HEK293 (cell line): ENCODE measurements around the gene GOLGA8K.
"Not testable (repeated sequence)": the region's sequence is repeated elsewhere in the genome, so short reads cannot be mapped to it uniquely, and the experiment has no call there.

Experiments used
- IKZF3 ChIP-seq: fragments of 450-650 bp; IDR thresholded peaks from 2 replicates; pipeline ENCODE4 v1.5.0; 2018; ENCODE audit warnings: missing biosample characterization, mild to moderate bottlenecking, missing genetic modification characterization, moderate library complexity
- MYNN ChIP-seq: fragments of 450-650 bp; formaldehyde crosslinking; IDR thresholded peaks from 2 replicates; pipeline ENCODE4 v1.5.1; 2016; ENCODE audit warnings: missing biosample characterization, missing genetic modification characterization, borderline replicate concordance
- SP2 ChIP-seq: fragments of 450-650 bp; formaldehyde crosslinking; IDR thresholded peaks from 2 replicates; pipeline ENCODE4 v1.5.1; 2016; ENCODE audit warnings: missing biosample characterization, missing genetic modification characterization
- TSHZ1 ChIP-seq: fragments of 450-650 bp; formaldehyde crosslinking; IDR thresholded peaks from 2 replicates; pipeline ENCODE4 v1.5.1; 2016; ENCODE audit warnings: missing biosample characterization, missing genetic modification characterization, borderline replicate concordance
- ZNF548 ChIP-seq: fragments of 450-650 bp; formaldehyde crosslinking; IDR thresholded peaks from 2 replicates; pipeline ENCODE4 v1.5.1; 2016; ENCODE audit warnings: missing biosample characterization, missing genetic modification characterization
- ZSCAN5A ChIP-seq: fragments of 450-650 bp; formaldehyde crosslinking; IDR thresholded peaks from 2 replicates; pipeline ENCODE4 v1.5.1; 2016; ENCODE audit warnings: missing biosample characterization, missing genetic modification characterization
- TF ChIP-seq, protein P1 (sequence below): fragments of 450-650 bp; formaldehyde crosslinking; IDR thresholded peaks from 2 replicates; pipeline ENCODE4 v1.5.1; 2017; ENCODE audit warnings: missing biosample characterization, missing genetic modification characterization
- TF ChIP-seq, protein P2 (sequence below): fragments of 450-650 bp; formaldehyde crosslinking; IDR thresholded peaks from 2 replicates; pipeline ENCODE4 v1.5.1; 2016; ENCODE audit warnings: missing biosample characterization, missing genetic modification characterization
- TF ChIP-seq, protein P3 (sequence below): fragments of 450-650 bp; formaldehyde crosslinking; IDR thresholded peaks from 2 replicates; pipeline ENCODE4 v1.5.1; 2016; ENCODE audit warnings: missing biosample characterization, missing genetic modification characterization, low read depth

DNA sequence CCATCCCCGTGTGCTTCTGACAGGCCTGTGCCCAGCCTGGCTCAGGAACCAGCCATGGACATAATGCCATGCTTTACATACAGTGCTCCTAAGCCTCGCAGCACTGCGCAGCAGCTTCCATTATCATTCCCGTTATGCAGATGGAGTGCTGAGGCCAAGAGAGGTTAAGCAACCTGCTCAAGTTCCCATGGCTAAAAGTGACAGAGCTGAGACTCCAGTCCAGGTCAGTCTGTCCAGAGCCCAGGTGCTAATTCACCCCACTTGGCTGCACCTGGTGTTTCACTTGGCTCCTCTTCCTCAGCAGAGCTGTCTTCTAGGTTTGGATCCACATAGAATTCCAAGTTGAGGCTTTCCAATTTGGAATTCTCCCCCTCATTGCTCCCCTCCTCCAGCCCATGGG lies 41.4 kb downstream of the GOLGA8K start:
- TF ChIP-seq, protein P1, sequence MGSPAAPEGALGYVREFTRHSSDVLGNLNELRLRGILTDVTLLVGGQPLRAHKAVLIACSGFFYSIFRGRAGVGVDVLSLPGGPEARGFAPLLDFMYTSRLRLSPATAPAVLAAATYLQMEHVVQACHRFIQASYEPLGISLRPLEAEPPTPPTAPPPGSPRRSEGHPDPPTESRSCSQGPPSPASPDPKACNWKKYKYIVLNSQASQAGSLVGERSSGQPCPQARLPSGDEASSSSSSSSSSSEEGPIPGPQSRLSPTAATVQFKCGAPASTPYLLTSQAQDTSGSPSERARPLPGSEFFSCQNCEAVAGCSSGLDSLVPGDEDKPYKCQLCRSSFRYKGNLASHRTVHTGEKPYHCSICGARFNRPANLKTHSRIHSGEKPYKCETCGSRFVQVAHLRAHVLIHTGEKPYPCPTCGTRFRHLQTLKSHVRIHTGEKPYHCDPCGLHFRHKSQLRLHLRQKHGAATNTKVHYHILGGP = not testable (repeated sequence)
- not testable (repeated sequence) for TF ChIP-seq MYNN, IKZF3, ZSCAN5A, ZNF548, TSHZ1, SP2 (tag by site-specific recombination)
- TF ChIP-seq, protein P2, sequence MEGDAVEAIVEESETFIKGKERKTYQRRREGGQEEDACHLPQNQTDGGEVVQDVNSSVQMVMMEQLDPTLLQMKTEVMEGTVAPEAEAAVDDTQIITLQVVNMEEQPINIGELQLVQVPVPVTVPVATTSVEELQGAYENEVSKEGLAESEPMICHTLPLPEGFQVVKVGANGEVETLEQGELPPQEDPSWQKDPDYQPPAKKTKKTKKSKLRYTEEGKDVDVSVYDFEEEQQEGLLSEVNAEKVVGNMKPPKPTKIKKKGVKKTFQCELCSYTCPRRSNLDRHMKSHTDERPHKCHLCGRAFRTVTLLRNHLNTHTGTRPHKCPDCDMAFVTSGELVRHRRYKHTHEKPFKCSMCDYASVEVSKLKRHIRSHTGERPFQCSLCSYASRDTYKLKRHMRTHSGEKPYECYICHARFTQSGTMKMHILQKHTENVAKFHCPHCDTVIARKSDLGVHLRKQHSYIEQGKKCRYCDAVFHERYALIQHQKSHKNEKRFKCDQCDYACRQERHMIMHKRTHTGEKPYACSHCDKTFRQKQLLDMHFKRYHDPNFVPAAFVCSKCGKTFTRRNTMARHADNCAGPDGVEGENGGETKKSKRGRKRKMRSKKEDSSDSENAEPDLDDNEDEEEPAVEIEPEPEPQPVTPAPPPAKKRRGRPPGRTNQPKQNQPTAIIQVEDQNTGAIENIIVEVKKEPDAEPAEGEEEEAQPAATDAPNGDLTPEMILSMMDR (tag by site-specific recombination) = not testable (repeated sequence)
- TF ChIP-seq, protein P3, sequence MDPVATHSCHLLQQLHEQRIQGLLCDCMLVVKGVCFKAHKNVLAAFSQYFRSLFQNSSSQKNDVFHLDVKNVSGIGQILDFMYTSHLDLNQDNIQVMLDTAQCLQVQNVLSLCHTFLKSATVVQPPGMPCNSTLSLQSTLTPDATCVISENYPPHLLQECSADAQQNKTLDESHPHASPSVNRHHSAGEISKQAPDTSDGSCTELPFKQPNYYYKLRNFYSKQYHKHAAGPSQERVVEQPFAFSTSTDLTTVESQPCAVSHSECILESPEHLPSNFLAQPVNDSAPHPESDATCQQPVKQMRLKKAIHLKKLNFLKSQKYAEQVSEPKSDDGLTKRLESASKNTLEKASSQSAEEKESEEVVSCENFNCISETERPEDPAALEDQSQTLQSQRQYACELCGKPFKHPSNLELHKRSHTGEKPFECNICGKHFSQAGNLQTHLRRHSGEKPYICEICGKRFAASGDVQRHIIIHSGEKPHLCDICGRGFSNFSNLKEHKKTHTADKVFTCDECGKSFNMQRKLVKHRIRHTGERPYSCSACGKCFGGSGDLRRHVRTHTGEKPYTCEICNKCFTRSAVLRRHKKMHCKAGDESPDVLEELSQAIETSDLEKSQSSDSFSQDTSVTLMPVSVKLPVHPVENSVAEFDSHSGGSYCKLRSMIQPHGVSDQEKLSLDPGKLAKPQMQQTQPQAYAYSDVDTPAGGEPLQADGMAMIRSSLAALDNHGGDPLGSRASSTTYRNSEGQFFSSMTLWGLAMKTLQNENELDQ (tag by site-specific recombination) = not testable (repeated sequence)
